DND-41 (cell line): ENCODE measurements around the gene CHRNB2.

Source experiments
- EZH2 ChIP-seq: IDR thresholded peaks from 3 replicates; pipeline ENCODE4 v1.6.1; 2012; ENCODE audit warnings: borderline replicate concordance, low read depth, mild to moderate bottlenecking, moderate library complexity, low read length, inconsistent platforms; ENCODE audit not compliant: severe bottlenecking
- TF ChIP-seq, protein P1 (sequence below): IDR thresholded peaks from 2 replicates; pipeline ENCODE4 v1.5.1; 2012; ENCODE audit warnings: borderline replicate concordance, low read length, moderate library complexity, mild to moderate bottlenecking; ENCODE audit not compliant: poor library complexity, severe bottlenecking; ENCODE audit errors: extremely low read depth

DNA sequence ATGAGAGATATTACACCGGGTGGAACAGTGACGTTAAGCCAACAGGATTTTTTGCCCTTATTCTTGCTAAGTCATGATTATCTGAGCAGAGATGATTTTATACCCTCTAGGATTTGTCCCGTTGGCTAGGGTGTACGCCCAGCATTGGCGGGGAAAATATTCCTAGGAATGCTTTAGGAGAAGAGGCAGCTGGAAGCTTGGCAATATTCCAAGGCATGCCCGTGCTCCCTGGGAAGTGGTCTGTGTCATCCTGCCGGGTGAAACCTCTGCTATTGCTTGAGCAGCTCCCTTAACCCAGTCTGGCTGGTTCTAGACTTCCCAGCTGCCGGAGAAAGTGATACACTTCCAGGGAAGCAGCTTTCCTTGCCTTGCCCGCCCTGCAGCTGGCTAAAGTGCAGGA, 16.2 kb downstream of the CHRNB2 start:
- TF ChIP-seq, protein P1, sequence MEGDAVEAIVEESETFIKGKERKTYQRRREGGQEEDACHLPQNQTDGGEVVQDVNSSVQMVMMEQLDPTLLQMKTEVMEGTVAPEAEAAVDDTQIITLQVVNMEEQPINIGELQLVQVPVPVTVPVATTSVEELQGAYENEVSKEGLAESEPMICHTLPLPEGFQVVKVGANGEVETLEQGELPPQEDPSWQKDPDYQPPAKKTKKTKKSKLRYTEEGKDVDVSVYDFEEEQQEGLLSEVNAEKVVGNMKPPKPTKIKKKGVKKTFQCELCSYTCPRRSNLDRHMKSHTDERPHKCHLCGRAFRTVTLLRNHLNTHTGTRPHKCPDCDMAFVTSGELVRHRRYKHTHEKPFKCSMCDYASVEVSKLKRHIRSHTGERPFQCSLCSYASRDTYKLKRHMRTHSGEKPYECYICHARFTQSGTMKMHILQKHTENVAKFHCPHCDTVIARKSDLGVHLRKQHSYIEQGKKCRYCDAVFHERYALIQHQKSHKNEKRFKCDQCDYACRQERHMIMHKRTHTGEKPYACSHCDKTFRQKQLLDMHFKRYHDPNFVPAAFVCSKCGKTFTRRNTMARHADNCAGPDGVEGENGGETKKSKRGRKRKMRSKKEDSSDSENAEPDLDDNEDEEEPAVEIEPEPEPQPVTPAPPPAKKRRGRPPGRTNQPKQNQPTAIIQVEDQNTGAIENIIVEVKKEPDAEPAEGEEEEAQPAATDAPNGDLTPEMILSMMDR = no peak
- no peak for TF ChIP-seq EZH2
